ENCODE measurements around the gene TTBK2.

The TTBK2 gene

DNA sequence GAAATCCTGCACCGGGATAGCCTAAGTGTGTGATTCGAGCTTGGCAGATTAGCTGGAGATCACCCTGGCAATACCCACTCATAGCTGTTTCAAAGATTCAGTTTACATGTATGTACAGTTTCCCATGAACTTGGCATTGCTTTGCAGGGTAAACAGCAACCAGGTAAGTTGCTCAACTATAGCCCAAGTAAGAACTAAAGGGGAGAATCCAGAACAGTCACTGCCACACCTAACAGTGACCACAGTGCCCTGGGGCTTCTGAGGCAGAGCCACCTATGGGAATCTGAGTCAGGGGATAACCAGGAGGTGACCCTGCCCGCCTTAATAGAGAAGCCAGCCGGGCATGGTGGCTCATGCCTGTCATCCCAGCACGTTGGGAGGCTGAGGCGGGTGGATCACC lies 199.6 kb downstream of the TTBK2 start:
- H3K4ac ChIP-seq (ENCODE audit: low read depth, low read length) = no peak overlapping the region
- no peak overlapping the region for H3K9ac ChIP-seq (ENCODE audit: low read length)
- H3K36me3 ChIP-seq (ENCODE audit: control insufficient read depth in 1 of 2, insufficient read depth in 2 of 2, low read length in 2 of 2) = peaks cover 23 to 30% of the 10 kb centered on the region in 2 experiments
- H2AK5ac ChIP-seq (ENCODE audit: low read length) = no peak overlapping the region
- no peak overlapping the region for H3K27ac ChIP-seq (ENCODE audit: low read depth, low read length)
- no peak overlapping the region for H3K18ac ChIP-seq (ENCODE audit: low read length)
- DNase-seq = peak; percentile 34 to 49
- no peak overlapping the region for H4K12ac ChIP-seq (ENCODE audit: low read depth, low read length)
- H2BK12ac ChIP-seq (ENCODE audit: low read length) = no peak overlapping the region
- no peak overlapping the region for H2AFZ ChIP-seq (ENCODE audit: insufficient read depth, low read length, poor library complexity)
- no peak overlapping the region for H3K23ac ChIP-seq (ENCODE audit: low read length)
- H3K79me2 ChIP-seq (ENCODE audit: control insufficient read depth, insufficient read depth, low read length, poor library complexity) = no peaks in the 10 kb centered on the region
- no peaks in the 10 kb centered on the region for H3K27me3 ChIP-seq (ENCODE audit: insufficient read depth, low read length)
- H3K4me1 ChIP-seq (ENCODE audit: control insufficient read depth in 1 of 2, insufficient read depth in 2 of 2, low read length in 2 of 2) = no peaks in the 10 kb centered on the region
- H4K91ac ChIP-seq (ENCODE audit: low read depth, low read length) = no peak overlapping the region
- no CpG with 5 or more reads among the region's 6 CpGs for WGBS (ENCODE audit: extremely low coverage, insufficient coverage, insufficient read length)
- H3K4me2 ChIP-seq (ENCODE audit: low read length) = no peak overlapping the region
- no peak overlapping the region for H2BK5ac ChIP-seq (ENCODE audit: low read depth, low read length, poor library complexity)
- H4K8ac ChIP-seq (ENCODE audit: low read depth, low read length) = no peak overlapping the region
- H3K79me1 ChIP-seq (ENCODE audit: low read length) = no peaks in the 10 kb centered on the region
- no peak overlapping the region for H3K4me3 ChIP-seq (ENCODE audit: low read depth, low read length)
- peaks cover 2% of the 10 kb centered on the region for H3K9me3 ChIP-seq (ENCODE audit: insufficient read depth, low read depth, low read length)
- H2BK120ac ChIP-seq (ENCODE audit: insufficient read depth, low read length, poor library complexity) = no peak overlapping the region
- no peak overlapping the region for H3K14ac ChIP-seq (ENCODE audit: low read length)

DNA sequence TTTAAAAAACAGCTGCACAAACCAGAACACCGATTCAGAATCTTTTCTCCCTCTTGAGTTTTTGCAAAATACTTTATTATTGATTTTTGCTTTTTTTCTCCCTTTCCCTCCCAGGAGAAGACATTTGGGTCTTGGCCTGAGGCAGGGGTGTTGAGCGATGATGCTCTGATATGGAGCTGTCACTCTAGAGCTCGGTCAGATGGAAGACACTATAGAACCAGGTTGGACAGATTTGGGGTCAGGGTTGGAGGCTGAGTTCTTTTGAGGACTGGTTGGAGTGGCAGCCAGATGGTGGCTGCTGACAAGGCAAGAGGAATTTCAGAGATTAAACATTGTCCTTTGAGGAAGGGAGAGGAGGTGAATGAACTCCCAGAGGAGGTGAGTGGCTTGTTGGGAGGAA lies 200.5 kb downstream of the TTBK2 start:
- Histone ChIP-seq H4K12ac (ENCODE audit: low read depth, low read length) (no peak overlapping the region), H3K79me2 (ENCODE audit: control insufficient read depth, insufficient read depth, low read length, poor library complexity) (no peaks in the 10 kb centered on the region), H3K4me2 (ENCODE audit: low read length) (no peak overlapping the region), H3K4ac (ENCODE audit: low read depth, low read length) (no peak overlapping the region), H2AFZ (ENCODE audit: insufficient read depth, low read length, poor library complexity) (no peak overlapping the region), H2AK5ac (ENCODE audit: low read length) (no peak overlapping the region), H3K79me1 (ENCODE audit: low read length) (no peaks in the 10 kb centered on the region), H3K9ac (ENCODE audit: low read length) (no peak overlapping the region), H3K18ac (ENCODE audit: low read length) (no peak overlapping the region), H3K23ac (ENCODE audit: low read length) (no peak overlapping the region), H2BK5ac (ENCODE audit: low read depth, low read length, poor library complexity) (no peak overlapping the region), H3K4me1 (ENCODE audit: control insufficient read depth in 1 of 2, insufficient read depth in 2 of 2, low read length in 2 of 2) (no peaks in the 10 kb centered on the region), H2BK12ac (ENCODE audit: low read length) (no peak overlapping the region), H3K14ac (ENCODE audit: low read length) (no peak overlapping the region), H3K9me3 (ENCODE audit: insufficient read depth, low read depth, low read length) (peaks cover 2% of the 10 kb centered on the region), H3K27ac (ENCODE audit: low read depth, low read length) (no peak overlapping the region), H3K4me3 (ENCODE audit: low read depth, low read length) (no peak overlapping the region), H3K36me3 (ENCODE audit: control insufficient read depth in 1 of 2, insufficient read depth in 2 of 2, low read length in 2 of 2) (peaks cover 15 to 22% of the 10 kb centered on the region in 2 experiments), H4K8ac (ENCODE audit: low read depth, low read length) (no peak overlapping the region), H3K27me3 (ENCODE audit: insufficient read depth, low read length) (no peaks in the 10 kb centered on the region), H2BK120ac (ENCODE audit: insufficient read depth, low read length, poor library complexity) (no peak overlapping the region), H4K91ac (ENCODE audit: low read depth, low read length) (no peak overlapping the region)
- WGBS (ENCODE audit: extremely low coverage, insufficient coverage, insufficient read length) = no CpG with 5 or more reads among the region's 3 CpGs
- no peak for DNase-seq

DNA sequence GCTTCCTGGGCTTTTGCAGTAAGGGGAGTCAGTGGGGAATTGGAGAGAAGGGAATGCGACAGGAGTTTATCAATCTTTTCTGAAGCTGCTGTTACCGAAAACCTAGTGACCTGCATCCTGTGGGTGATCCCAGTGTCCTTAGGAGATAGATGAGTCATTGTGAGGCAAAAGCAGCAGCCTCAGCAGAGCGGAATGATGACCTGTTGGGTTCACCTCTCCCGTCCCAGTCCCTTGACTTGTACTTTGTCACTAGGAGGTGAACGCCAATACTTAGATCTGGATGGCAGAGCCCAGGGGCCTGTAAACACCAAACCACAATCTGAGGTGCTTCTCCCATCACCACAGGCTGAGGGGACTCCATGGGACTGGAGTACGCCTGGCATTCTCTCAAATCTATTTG lies 201.5 kb downstream of the TTBK2 start:
- peaks cover 2% of the 10 kb centered on the region for H3K9me3 ChIP-seq (ENCODE audit: insufficient read depth, low read depth, low read length)
- H3K4ac ChIP-seq (ENCODE audit: low read depth, low read length) = no peak overlapping the region
- no peak overlapping the region for H2BK5ac ChIP-seq (ENCODE audit: low read depth, low read length, poor library complexity)
- H4K91ac ChIP-seq (ENCODE audit: low read depth, low read length) = no peak overlapping the region
- no CpG with 5 or more reads among the region's 6 CpGs for WGBS (ENCODE audit: extremely low coverage, insufficient coverage, insufficient read length)
- no peak overlapping the region for H2AFZ ChIP-seq (ENCODE audit: insufficient read depth, low read length, poor library complexity)
- no peaks in the 10 kb centered on the region for H3K27me3 ChIP-seq (ENCODE audit: insufficient read depth, low read length)
- no peak overlapping the region for H3K9ac ChIP-seq (ENCODE audit: low read length)
- H3K23ac ChIP-seq (ENCODE audit: low read length) = no peak overlapping the region
- peaks cover 9 to 12% of the 10 kb centered on the region in 2 experiments for H3K36me3 ChIP-seq (ENCODE audit: control insufficient read depth in 1 of 2, insufficient read depth in 2 of 2, low read length in 2 of 2)
- H3K4me1 ChIP-seq (ENCODE audit: control insufficient read depth in 1 of 2, insufficient read depth in 2 of 2, low read length in 2 of 2) = no peaks in the 10 kb centered on the region
- H3K14ac ChIP-seq (ENCODE audit: low read length) = no peak overlapping the region
- no peak overlapping the region for H4K12ac ChIP-seq (ENCODE audit: low read depth, low read length)
- H3K27ac ChIP-seq (ENCODE audit: low read depth, low read length) = no peak overlapping the region
- no peak overlapping the region for H4K8ac ChIP-seq (ENCODE audit: low read depth, low read length)
- H3K79me2 ChIP-seq (ENCODE audit: control insufficient read depth, insufficient read depth, low read length, poor library complexity) = no peaks in the 10 kb centered on the region
- H2BK12ac ChIP-seq (ENCODE audit: low read length) = no peak overlapping the region
- DNase-seq = no peak
- no peak overlapping the region for H2BK120ac ChIP-seq (ENCODE audit: insufficient read depth, low read length, poor library complexity)
- no peaks in the 10 kb centered on the region for H3K79me1 ChIP-seq (ENCODE audit: low read length)
- H3K4me3 ChIP-seq (ENCODE audit: low read depth, low read length) = no peak overlapping the region
- no peak overlapping the region for H3K18ac ChIP-seq (ENCODE audit: low read length)
- no peak overlapping the region for H2AK5ac ChIP-seq (ENCODE audit: low read length)
- H3K4me2 ChIP-seq (ENCODE audit: low read length) = no peak overlapping the region

GRCh38 chr15:42716626-42717025 lies 204.0 kb downstream of the TTBK2 start:
- H3K4me2 ChIP-seq (ENCODE audit: low read length) = no peak overlapping the region
- no peaks in the 10 kb centered on the region for H3K4me1 ChIP-seq (ENCODE audit: control insufficient read depth in 1 of 2, insufficient read depth in 2 of 2, low read length in 2 of 2)
- no peak overlapping the region for H2BK12ac ChIP-seq (ENCODE audit: low read length)
- H3K14ac ChIP-seq (ENCODE audit: low read length) = no peak overlapping the region
- H2BK5ac ChIP-seq (ENCODE audit: low read depth, low read length, poor library complexity) = no peak overlapping the region
- no CpG with 5 or more reads among the region's 2 CpGs for WGBS (ENCODE audit: extremely low coverage, insufficient coverage, insufficient read length)
- peak overlapping the region; percentile 58 for H3K23ac ChIP-seq (ENCODE audit: low read length)
- H2AK5ac ChIP-seq (ENCODE audit: low read length) = no peak overlapping the region
- H3K4me3 ChIP-seq (ENCODE audit: low read depth, low read length) = no peak overlapping the region
- H4K12ac ChIP-seq (ENCODE audit: low read depth, low read length) = no peak overlapping the region
- no peaks in the 10 kb centered on the region for H3K79me2 ChIP-seq (ENCODE audit: control insufficient read depth, insufficient read depth, low read length, poor library complexity)
- no peak overlapping the region for H3K27ac ChIP-seq (ENCODE audit: low read depth, low read length)
- DNase-seq = no peak
- H3K4ac ChIP-seq (ENCODE audit: low read depth, low read length) = no peak overlapping the region
- no peak overlapping the region for H3K18ac ChIP-seq (ENCODE audit: low read length)
- no peak overlapping the region for H4K8ac ChIP-seq (ENCODE audit: low read depth, low read length)
- H3K36me3 ChIP-seq (ENCODE audit: control insufficient read depth in 1 of 2, insufficient read depth in 2 of 2, low read length in 2 of 2) = peaks cover 0 to 6% of the 10 kb centered on the region in 2 experiments
- peaks cover 2% of the 10 kb centered on the region for H3K9me3 ChIP-seq (ENCODE audit: insufficient read depth, low read depth, low read length)
- H2BK120ac ChIP-seq (ENCODE audit: insufficient read depth, low read length, poor library complexity) = no peak overlapping the region
- H2AFZ ChIP-seq (ENCODE audit: insufficient read depth, low read length, poor library complexity) = no peak overlapping the region
- H3K9ac ChIP-seq (ENCODE audit: low read length) = no peak overlapping the region
- no peak overlapping the region for H4K91ac ChIP-seq (ENCODE audit: low read depth, low read length)
- H3K27me3 ChIP-seq (ENCODE audit: insufficient read depth, low read length) = no peaks in the 10 kb centered on the region
- H3K79me1 ChIP-seq (ENCODE audit: low read length) = no peaks in the 10 kb centered on the region
